Adrenal gland (tissue), 5 donors: ENCODE measurements around the gene IFITM1.

ENCODE experiments used
- POLR2A ChIP-seq, 2 donors: fragments of 450-650 bp; IDR thresholded peaks; one replicate each; pipeline ENCODE4 v1.6.1; 2017; ENCODE audit warnings: antibody characterized with exemption in 2 of 2, mild to moderate bottlenecking in 2 of 2, moderate library complexity in 1 of 2
- TF ChIP-seq, protein P1 (sequence below), 6 experiments: fragments of 450-650 bp in 4 of 6; fragments of 200-600 bp in 2 of 6; sonication (generic) in 1 of 6; IDR thresholded peaks; 1 replicate in 5 of 6; 2 replicates in 1 of 6; pipeline versions ENCODE4 v1.5.1 to v1.8.0; 2016 to 2021; ENCODE audit warnings: antibody characterized with exemption in 6 of 6, mild to moderate bottlenecking in 2 of 6, moderate library complexity in 1 of 6
- donor health status: DM: no; HTN: no; CAD: no.

DNA sequence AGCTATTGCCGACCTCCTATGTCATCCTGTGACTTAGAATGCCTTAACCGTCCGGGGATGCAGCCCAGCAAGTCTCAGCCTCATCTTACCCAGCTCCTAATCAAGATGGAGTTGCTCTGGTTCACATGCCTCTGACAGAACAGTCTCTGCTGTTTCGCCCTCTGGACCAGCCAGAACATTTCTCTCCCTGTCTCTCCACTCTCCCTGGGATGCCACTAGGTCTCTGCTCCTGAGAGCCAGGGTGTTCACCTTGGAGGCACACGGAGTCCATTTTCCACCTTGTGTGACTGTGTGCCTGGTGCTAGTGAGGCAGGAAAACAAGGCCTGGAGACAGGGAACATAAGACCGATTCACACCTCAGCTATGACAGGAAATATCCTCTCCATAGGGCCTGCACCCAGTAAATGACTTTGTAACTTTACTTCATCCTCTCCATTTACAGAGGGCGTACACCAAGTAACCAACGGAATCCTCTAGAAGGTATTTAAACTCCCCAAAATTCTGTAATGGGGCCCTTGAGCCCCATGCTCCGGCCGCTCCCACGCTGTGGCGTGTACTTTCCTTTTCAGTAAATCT, 38.7 kb downstream of the IFITM1 start:
- TF ChIP-seq, protein P1, sequence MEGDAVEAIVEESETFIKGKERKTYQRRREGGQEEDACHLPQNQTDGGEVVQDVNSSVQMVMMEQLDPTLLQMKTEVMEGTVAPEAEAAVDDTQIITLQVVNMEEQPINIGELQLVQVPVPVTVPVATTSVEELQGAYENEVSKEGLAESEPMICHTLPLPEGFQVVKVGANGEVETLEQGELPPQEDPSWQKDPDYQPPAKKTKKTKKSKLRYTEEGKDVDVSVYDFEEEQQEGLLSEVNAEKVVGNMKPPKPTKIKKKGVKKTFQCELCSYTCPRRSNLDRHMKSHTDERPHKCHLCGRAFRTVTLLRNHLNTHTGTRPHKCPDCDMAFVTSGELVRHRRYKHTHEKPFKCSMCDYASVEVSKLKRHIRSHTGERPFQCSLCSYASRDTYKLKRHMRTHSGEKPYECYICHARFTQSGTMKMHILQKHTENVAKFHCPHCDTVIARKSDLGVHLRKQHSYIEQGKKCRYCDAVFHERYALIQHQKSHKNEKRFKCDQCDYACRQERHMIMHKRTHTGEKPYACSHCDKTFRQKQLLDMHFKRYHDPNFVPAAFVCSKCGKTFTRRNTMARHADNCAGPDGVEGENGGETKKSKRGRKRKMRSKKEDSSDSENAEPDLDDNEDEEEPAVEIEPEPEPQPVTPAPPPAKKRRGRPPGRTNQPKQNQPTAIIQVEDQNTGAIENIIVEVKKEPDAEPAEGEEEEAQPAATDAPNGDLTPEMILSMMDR (IDR thresholded peaks at IDR 0.05) = no peak
- no peak for TF ChIP-seq POLR2A (IDR thresholded peaks at IDR 0.05)
